Ammon's horn (tissue), 1 donor: Measurements from ENCODE around the gene WDR6.

ENCODE experiments used
- DNase-seq: peaks from one replicate; pipeline ENCODE4 v3.0.0-alpha.2; 2016; ENCODE audit warnings: low spot score

Gene WDR6

GRCh38 chr3:49029563-49029884 is 22.3 kb downstream of the WDR6 start:
- DNase-seq = no peak

- no peak for DNase-seq
These were observed 23.1 kb downstream of the WDR6 start for GRCh38 chr3:49030321-49030720.

- DNase-seq = no peak
These were observed 25.6 kb downstream of the WDR6 start for GRCh38 chr3:49032646-49033304.

GRCh38 chr3:49034650-49035049 is 27.5 kb downstream of the WDR6 start:
- DNase-seq = no peak

- DNase-seq = no peak
These were observed 28.1 kb downstream of the WDR6 start for GRCh38 chr3:49035281-49035680.

- no peak for DNase-seq
These were observed 46.4 kb downstream of the WDR6 start for GRCh38 chr3:49053543-49053942.

- no peak for DNase-seq
These were observed 47.2 kb downstream of the WDR6 start for GRCh38 chr3:49054344-49054862.

GRCh38 chr3:49057268-49057667 is 50.1 kb downstream of the WDR6 start:
- DNase-seq = no peak

- DNase-seq = no peak
These were observed 50.8 kb downstream of the WDR6 start for GRCh38 chr3:49058011-49058410.
